Endothelial cell of umbilical vein (primary cell): ENCODE measurements around the gene CNOT10. TPM values are rescaled to one million over a fixed set of nuclear protein-coding genes. Genes with fewer than 3 reads are reported as not detected.

ENCODE experiments used
- BruUV-seq: library from RNA; stranded (reverse); fragments of 400-500 nt; replicated peaks from 2 replicates; lab custom pipeline; 2021; lab: Mats Ljungman, UMichigan
- CTCF ChIA-PET: fragments of 300-600, 350-600 bp; sonication (Branson Sonifier 250); formaldehyde crosslinking; loops from one replicate; lab custom pipeline; 2021; ENCODE audit warnings: antibody characterized with exemption, inconsistent platforms; lab: Charles Lee
- POLR2A ChIA-PET: fragments of 300-600, 350-600 bp; sonication (Branson Sonifier 250); formaldehyde crosslinking; loops from one replicate; lab custom pipeline; 2021; ENCODE audit warnings: antibody characterized with exemption, inconsistent platforms; lab: Charles Lee
- DNase-seq: peaks from one replicate; pipeline ENCODE4 v3.0.0-alpha.2; 2011; ENCODE audit warnings: low read depth, low spot score
- FAIRE-seq: peaks from 2 replicates; lab custom pipeline; 2011; peaks lifted over from hg19 to GRCh38; lab: Jason Lieb, UNC
- H2AFZ ChIP-seq: 2 replicates; pipeline ENCODE4 v1.6.0; 2012; ENCODE audit warnings: low read depth, low read length, control low read depth, inconsistent platforms
- H3K27ac ChIP-seq: 2 replicates; pipeline ENCODE4 v1.5.1; 2011; ENCODE audit warnings: low read depth, mild to moderate bottlenecking, control low read depth, low read length, moderate library complexity; ENCODE audit not compliant: insufficient read depth
- H3K27me3 ChIP-seq, 2 experiments: 2 replicates each; pipeline versions ENCODE4 v1.6.0 to v1.6.1; 2011; ENCODE audit warnings: low read length in 2 of 2, mixed read lengths in 1 of 2; ENCODE audit not compliant: control insufficient read depth in 2 of 2, insufficient read depth in 2 of 2
- H3K36me3 ChIP-seq, 2 experiments: 2 replicates in 1 of 2; 3 replicates in 1 of 2; pipeline ENCODE4 v1.5.1; 2011; ENCODE audit warnings: low read length in 2 of 2, mild to moderate bottlenecking in 1 of 2, moderate library complexity in 1 of 2; ENCODE audit not compliant: control insufficient read depth in 2 of 2, insufficient read depth in 2 of 2; ENCODE audit errors: extremely low read depth in 1 of 2
- H3K4me1 ChIP-seq: 3 replicates; pipeline ENCODE4 v1.5.1; 2011; ENCODE audit warnings: mild to moderate bottlenecking, low read length; ENCODE audit not compliant: control insufficient read depth, insufficient read depth; ENCODE audit errors: extremely low read depth
- H3K4me2 ChIP-seq: 2 replicates; pipeline ENCODE4 v1.6.1; 2011; ENCODE audit warnings: low read length, control low read depth, mixed read lengths; ENCODE audit not compliant: insufficient read depth
- H3K4me3 ChIP-seq, 3 experiments: fragments of 200-600 bp in 1 of 3; sonication (generic), shearing (Covaris generic) in 1 of 3; replicated peaks in 1 of 3; 2 replicates each; pipeline ENCODE4 v1.5.1; 2011 to 2016; ENCODE audit warnings: control low read depth in 3 of 3, low read length in 3 of 3, mild to moderate bottlenecking in 2 of 3, inconsistent platforms in 1 of 3, low read depth in 1 of 3, moderate library complexity in 1 of 3; ENCODE audit not compliant: insufficient read depth in 1 of 3
- H3K79me2 ChIP-seq: 2 replicates; pipeline ENCODE4 v1.6.0; 2012; ENCODE audit warnings: low read length, inconsistent platforms; ENCODE audit not compliant: control insufficient read depth, insufficient read depth
- H3K9ac ChIP-seq: replicated peaks from 2 replicates; pipeline ENCODE3; 2011; ENCODE audit warnings: low read length, control low read depth; ENCODE audit not compliant: insufficient read depth; ENCODE audit errors: extremely low read depth
- H3K9me1 ChIP-seq: replicated peaks from 3 replicates; pipeline ENCODE4 v1.6.0; 2011; ENCODE audit warnings: mild to moderate bottlenecking, low read length; ENCODE audit not compliant: control insufficient read depth, insufficient read depth; ENCODE audit errors: extremely low read depth
- H3K9me3 ChIP-seq: replicated peaks from 2 replicates; pipeline ENCODE4 v1.5.1; 2012; ENCODE audit warnings: low read length, inconsistent platforms; ENCODE audit not compliant: control insufficient read depth, insufficient read depth
- H4K20me1 ChIP-seq: replicated peaks from 2 replicates; pipeline ENCODE3; 2011; ENCODE audit warnings: mild to moderate bottlenecking, low read length; ENCODE audit not compliant: control insufficient read depth, insufficient read depth; ENCODE audit errors: extremely low read depth
- EZH2 ChIP-seq: IDR thresholded peaks from 2 replicates; pipeline ENCODE4 v1.6.1; 2012; ENCODE audit warnings: borderline replicate concordance, low read depth, mild to moderate bottlenecking, moderate library complexity, low read length, inconsistent platforms; ENCODE audit not compliant: severe bottlenecking
- MYC ChIP-seq: IDR thresholded peaks from one replicate; pipeline ENCODE4 v1.6.1; 2011; ENCODE audit warnings: mild to moderate bottlenecking, low read depth, low read length
- POLR2AphosphoS5 ChIP-seq: IDR thresholded peaks from 2 replicates; pipeline ENCODE4 v1.6.1; 2012; ENCODE audit warnings: low read depth, mild to moderate bottlenecking, control low read depth, low read length, moderate library complexity; ENCODE audit not compliant: insufficient read depth
- dilution Hi-C: fragments of 300-500 bp; cut with MboI; formaldehyde crosslinking; loops from one replicate; pipeline ENCODE4 v1.15.0; 2019; ENCODE audit warnings: low sequenced_read_pairs; ENCODE audit not compliant: extremely low pct_ligation_motif_present
- intact Hi-C: fragments of 100-400 bp; cut with micrococcal nuclease; formaldehyde crosslinking; loops from one replicate; pipeline ENCODE4 v1.10.0; 2022
- polyA plus RNA-seq, 4 experiments: library from polyadenylated mRNA; depleted of rRNA in 3 of 4; stranded (reverse) in 3 of 4; unstranded in 1 of 4; fragments of >200 nt; gene quantifications; 2 replicates each; pipeline versions ENCODE4 v1.2.1 to v1.2.3, GENCODE V29; 2011 to 2012; ENCODE audit warnings: missing spikeins in 1 of 4
- total RNA-seq: library from RNA; stranded (reverse); gene quantifications from 2 replicates; pipeline ENCODE4 v1.2.3, GENCODE V29; 2021

CNOT10 gene
- total and polyA plus RNA-seq, 2 donors (not counting 3 experiments of a cell fraction or from before 2014, with no cell fraction given) = 23.6 to 28.6 TPM

- Histone ChIP-seq H3K79me2 (no peaks in the 10 kb centered on the region), H3K27ac (no peak overlapping the region), H3K9me1 (no peaks in the 10 kb centered on the region), H3K4me2 (no peak overlapping the region), H3K9me3 (no peaks in the 10 kb centered on the region), H3K27me3 (peaks cover 65 to 81% of the 10 kb centered on the region in 2 experiments), H3K9ac (no peak overlapping the region), H3K4me1 (peaks cover 6% of the 10 kb centered on the region), H3K36me3 (no peaks in the 10 kb centered on the region), H3K4me3 (no peak overlapping the region), H2AFZ (no peak overlapping the region), H4K20me1 (no peaks in the 10 kb centered on the region)
- FAIRE-seq = no peak
- BruUV-seq = no TSS peak
- TF ChIP-seq MYC (no peak), EZH2 (peak; percentile 74)
- dilution Hi-C loops = no loop called here
- POLR2A ChIA-PET = no interaction called here
- intact Hi-C loops = no loop called here
- CTCF ChIA-PET = no interaction called here
- DNase-seq = no peak
Observed at GRCh38 chr3:32817257-32817557, 132.2 kb downstream of the CNOT10 start.

DNA sequence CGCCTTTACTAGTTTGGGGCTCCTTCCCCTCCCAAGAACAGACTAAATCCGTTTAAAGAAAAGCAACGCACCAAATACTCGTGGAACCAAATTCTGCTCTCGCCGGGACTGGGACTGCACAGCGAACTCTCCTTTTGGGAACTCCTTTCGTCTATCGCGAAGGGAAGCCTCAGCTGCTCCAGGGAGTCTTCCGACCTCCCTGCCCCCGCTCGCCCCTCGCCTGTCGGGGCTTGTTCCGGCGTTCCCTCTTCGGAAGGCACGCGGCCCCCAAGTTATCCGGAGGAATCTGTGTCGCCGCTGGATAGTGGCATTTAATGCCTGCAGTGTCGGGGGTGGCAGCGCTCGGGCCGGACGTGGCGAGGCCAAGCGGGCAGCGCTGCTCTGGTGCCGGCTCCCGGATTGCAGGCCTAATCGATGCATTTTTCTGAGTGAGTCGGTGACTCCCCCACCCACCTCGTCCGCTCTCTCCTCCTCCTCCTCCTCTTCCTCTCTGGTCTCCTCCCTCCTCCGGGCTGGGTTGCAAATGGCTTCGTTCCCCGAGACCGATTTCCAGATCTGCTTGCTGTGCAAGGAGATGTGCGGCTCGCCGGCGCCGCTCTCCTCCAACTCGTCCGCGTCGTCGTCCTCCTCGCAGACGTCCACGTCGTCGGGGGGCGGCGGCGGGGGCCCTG lies 132.7 kb downstream of the CNOT10 start, which contains the start of gene TRIM71:
TRIM71 (plus strand) TSS at position 440 of the 671 bp plus-strand sequence; CDS start at position 524, 84 bp downstream.
- Histone ChIP-seq H3K27ac (no peak within 1 kb of the TSS), H3K9me1 (no peaks in the 10 kb centered on the region), H3K9ac (no peak within 1 kb of the TSS), H3K4me1 (peaks cover 6% of the 10 kb centered on the region), H3K4me2 (peak within 1 kb of the TSS; percentile 39), H3K27me3 (peaks cover 68 to 86% of the 10 kb centered on the region in 2 experiments), H2AFZ (peak within 1 kb of the TSS; percentile 69), H3K36me3 (no peaks in the 10 kb centered on the region), H3K79me2 (no peaks in the 10 kb centered on the region), H4K20me1 (no peaks in the 10 kb centered on the region), H3K4me3 (peak within 1 kb of the TSS in 1 of 3 experiments; percentile 12), H3K9me3 (no peaks in the 10 kb centered on the region)
- peak; percentile 55 for TF ChIP-seq EZH2
- TF ChIP-seq MYC = no peak
- TF ChIP-seq POLR2AphosphoS5 = no peak
- POLR2A ChIA-PET = no interaction called here
- dilution Hi-C loops (no loop called here), intact Hi-C loops (no loop called here)
- FAIRE-seq (no peak), DNase-seq (no peak)
- no TSS peak for BruUV-seq
- CTCF ChIA-PET = no interaction called here
